Psoas muscle (tissue), 8 donors: ENCODE measurements around the gene CRIP1. TPM values are rescaled to one million over a fixed set of nuclear protein-coding genes. Genes with fewer than 3 reads are reported as not detected.

Experiments used
- ATAC-seq, 4 donors: fragments of 200-7000 bp; cut with Tn5 transposase; one replicate each; pipeline ENCODE4 v1.9.1; 2020; ENCODE audit warnings: moderate library complexity in 3 of 4, mild to moderate bottlenecking in 2 of 4
- DNase-seq, 2 donors: peaks; one replicate each; pipeline ENCODE4 v3.0.0-alpha.2; 2020
- H3K27ac ChIP-seq: fragments of 200-600 bp; one replicate; pipeline ENCODE4 v1.8.0; 2022
- H3K27me3 ChIP-seq, 3 donors: fragments of 200-600 bp in 1 of 3; one replicate each; pipeline versions ENCODE4 v1.6.1 to v1.8.0; 2013 to 2022; ENCODE audit warnings: low read length in 2 of 3, mild to moderate bottlenecking in 2 of 3, moderate library complexity in 1 of 3; ENCODE audit not compliant: insufficient read depth in 3 of 3
- H3K36me3 ChIP-seq, 2 donors: fragments of 200-600 bp in 1 of 2; one replicate each; pipeline versions ENCODE4 v1.6.1 to v1.8.0; 2013 to 2022; ENCODE audit warnings: low read depth in 1 of 2, mild to moderate bottlenecking in 1 of 2, moderate library complexity in 1 of 2; ENCODE audit not compliant: insufficient read depth in 1 of 2
- H3K4me1 ChIP-seq: fragments of 200-600 bp; one replicate; pipeline ENCODE4 v1.8.0; 2022
- H3K4me3 ChIP-seq: fragments of 200-600 bp; one replicate; pipeline ENCODE4 v1.8.0; 2022; ENCODE audit warnings: mild to moderate bottlenecking
- H3K9me3 ChIP-seq: fragments of 200-600 bp; one replicate; pipeline ENCODE4 v1.8.0; 2022
- WGBS, 3 donors: extraction: QIAGEN DNeasy Blood & Tissue Kit; methylation state at CpG; one replicate each; pipeline versions ENCODE4 v1.1.6 to v1.1.7; 2013; 5-methylcytosine and 5-hydroxymethylcytosine counted together
- intact Hi-C, 2 donors: fragments of 100-400 bp; cut with DNase I; formaldehyde crosslinking; loops; one replicate each; pipeline versions ENCODE4 v1.11.0 to v1.14.2; 2022
- polyA plus RNA-seq, 3 donors: library from polyadenylated mRNA; stranded (reverse); fragments of 200-250 nt; gene quantifications; one replicate each; pipeline ENCODE4 v1.2.3, GENCODE V29; 2013
- total RNA-seq, 4 donors: library from RNA; stranded (reverse); fragmentation: NEBNext Ultra II Directional in 2 of 4; extraction: Animal tissue kit (Norgen Biotek cat#: 25700) in 2 of 4; gene quantifications; one replicate each; pipeline versions ENCODE4 v1.2.1 to v1.2.4, GENCODE V29; 2021 to 2023
- TF ChIP-seq, protein P1 (sequence below): fragments of 200-600 bp; IDR thresholded peaks from one replicate; pipeline ENCODE4 v1.8.0; 2022; ENCODE audit warnings: antibody characterized with exemption
- donor health status: healthy with polysubstance abuse.
- donor health status: DM: no; HTN: no; CAD: no; lungs with moderate emphysema.
- donor health status: Bipolar disorder and iron deficiency.
- donor health status: healthy.
- donor health status: DM: yes; HTN: yes; CAD: no.
- donor health status: DM: no; HTN: no; CAD: no.
- donor health status: DM: no; HTN: no; CAD: no.
- donor health status: DM: yes; HTN: yes; CAD: no.

Gene CRIP1
- total and polyA plus RNA-seq, 7 donors, result 11.5 to 27.2 (median 17.5) TPM

DNA sequence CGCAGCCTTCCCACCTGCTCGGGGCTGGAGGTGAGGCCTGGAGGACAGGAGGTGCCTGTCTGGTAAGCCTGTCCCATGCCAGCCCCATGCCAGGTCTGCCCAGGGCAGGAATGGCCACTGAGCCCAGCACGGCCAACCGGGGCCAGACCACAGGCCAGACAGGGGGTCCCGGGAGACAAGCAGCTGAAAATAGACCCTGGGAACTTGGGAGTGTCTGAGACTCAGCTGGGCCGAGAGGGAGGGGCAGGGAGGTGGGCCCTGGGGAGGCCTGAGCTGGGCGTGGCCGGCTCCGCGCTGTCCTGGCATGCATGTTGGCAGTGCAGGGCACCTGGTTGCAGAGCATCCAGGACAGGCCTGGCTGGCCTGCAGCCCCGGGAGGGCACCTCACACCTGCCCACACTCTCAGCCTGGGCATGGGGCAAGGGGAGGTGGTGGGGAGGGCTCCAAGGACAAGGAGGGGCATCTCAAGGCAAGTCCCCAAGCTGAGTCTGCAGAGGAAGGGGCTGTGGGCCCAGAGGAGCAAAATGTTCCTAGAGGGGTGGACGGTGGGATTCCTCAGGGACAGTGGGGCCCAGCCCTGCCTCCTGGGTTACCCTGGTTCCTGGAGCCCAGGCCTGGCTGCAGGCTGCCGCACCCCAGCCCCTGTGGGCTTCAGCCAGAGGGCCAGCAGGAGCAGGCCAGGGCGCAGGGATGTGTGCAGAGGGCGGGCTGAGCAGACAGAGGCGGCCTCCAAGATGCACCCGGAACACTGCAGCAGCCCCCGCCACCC is 3.2 kb upstream of the CRIP1 start:
- no peak for DNase-seq
- H3K36me3 ChIP-seq, result no peaks in the 10 kb centered on the region
- peak overlapping the region; percentile 83 for H3K27ac ChIP-seq
- H3K4me3 ChIP-seq, result no peak overlapping the region
- H3K9me3 ChIP-seq, result no peaks in the 10 kb centered on the region
- peaks cover 0 to 22% (median 0%) of the 10 kb centered on the region in 3 donors for H3K27me3 ChIP-seq
- ATAC-seq, result no peak
- intact Hi-C loops, result no loop called here
- TF ChIP-seq, protein P1, sequence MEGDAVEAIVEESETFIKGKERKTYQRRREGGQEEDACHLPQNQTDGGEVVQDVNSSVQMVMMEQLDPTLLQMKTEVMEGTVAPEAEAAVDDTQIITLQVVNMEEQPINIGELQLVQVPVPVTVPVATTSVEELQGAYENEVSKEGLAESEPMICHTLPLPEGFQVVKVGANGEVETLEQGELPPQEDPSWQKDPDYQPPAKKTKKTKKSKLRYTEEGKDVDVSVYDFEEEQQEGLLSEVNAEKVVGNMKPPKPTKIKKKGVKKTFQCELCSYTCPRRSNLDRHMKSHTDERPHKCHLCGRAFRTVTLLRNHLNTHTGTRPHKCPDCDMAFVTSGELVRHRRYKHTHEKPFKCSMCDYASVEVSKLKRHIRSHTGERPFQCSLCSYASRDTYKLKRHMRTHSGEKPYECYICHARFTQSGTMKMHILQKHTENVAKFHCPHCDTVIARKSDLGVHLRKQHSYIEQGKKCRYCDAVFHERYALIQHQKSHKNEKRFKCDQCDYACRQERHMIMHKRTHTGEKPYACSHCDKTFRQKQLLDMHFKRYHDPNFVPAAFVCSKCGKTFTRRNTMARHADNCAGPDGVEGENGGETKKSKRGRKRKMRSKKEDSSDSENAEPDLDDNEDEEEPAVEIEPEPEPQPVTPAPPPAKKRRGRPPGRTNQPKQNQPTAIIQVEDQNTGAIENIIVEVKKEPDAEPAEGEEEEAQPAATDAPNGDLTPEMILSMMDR, result no peak
- 52 to 75% (median 56%) methylated on average over 17 to 18 of the region's 18 CpGs for WGBS, 3 donors
- H3K4me1 ChIP-seq, result peaks cover 26% of the 10 kb centered on the region

DNA sequence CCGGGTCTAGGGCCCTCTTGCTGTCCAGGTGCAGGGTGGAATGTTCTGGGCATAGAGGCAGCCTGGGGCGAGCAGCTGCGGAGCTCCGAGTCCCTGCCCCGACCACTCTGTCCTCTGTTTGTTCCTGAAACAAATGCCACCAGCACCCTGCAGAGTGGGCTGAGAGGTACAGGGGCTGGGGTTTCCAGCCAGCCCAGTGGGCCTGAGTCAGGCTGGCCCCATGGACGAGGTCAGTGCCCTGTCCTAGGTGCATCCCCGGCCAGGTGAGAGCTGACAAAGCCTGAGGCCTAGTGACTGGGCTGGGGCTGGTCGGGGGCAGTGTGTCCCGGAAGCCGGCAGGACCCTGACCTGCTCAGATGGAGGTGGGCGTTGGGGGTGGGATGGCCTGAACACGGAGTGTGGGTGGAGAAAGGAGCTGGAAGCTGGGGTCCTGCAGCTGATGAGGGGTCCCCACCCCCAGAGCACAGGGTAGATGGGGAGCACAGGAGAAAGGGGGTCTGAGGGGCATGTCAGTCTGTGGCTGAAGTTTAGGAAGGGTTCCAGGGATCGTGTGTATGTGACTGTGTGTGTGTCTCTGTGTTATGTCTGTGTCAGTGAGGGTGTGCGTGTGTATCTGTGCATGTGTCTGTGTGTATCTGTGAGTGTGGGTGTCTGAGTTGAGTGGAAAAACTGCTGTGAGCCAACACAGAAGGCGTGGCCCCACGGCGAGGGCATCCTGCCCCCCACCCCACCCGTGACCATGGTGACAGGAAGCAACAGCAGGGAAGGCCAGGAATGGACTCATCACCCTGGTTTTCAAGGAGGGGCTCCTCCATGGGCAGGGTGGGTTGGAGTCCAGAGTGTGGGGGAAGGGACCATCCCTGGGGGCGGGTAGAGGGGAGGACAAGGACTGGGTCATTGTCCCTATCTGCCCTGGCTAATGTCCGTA is 2.4 kb upstream of the CRIP1 start:
- Histone ChIP-seq H3K36me3 (no peaks in the 10 kb centered on the region), H3K4me1 (peaks cover 28% of the 10 kb centered on the region), H3K9me3 (no peaks in the 10 kb centered on the region), H3K4me3 (no peak overlapping the region), H3K27me3 (peaks cover 0 to 22% (median 0%) of the 10 kb centered on the region in 3 donors), H3K27ac (no peak overlapping the region)
- intact Hi-C loops, result no loop called here
- TF ChIP-seq, protein P1, result no peak
- no peak for ATAC-seq
- peak in 1 of 2 donors; percentile 64 for DNase-seq
- WGBS, 3 donors, result 50 to 60% (median 58%) methylated on average over 20 of the region's 20 CpGs

DNA sequence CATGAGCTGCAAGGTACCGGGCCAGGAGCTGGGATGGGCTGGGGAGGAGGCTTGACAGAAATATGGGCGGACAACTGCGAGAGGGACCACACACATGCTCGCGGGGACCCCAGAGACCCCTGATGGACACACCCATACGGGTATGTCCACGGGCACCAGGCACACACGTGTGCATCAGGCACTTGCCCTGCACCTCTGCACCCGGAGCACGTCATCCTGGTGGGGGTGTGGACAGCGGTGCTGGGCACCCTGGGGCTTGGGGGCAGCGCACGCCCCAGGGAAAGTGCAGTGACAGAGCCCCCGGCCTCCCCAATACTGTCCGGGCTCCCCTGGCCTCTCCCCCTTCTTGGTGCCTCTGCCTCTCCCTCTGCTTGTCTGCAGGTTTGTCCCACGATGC is 1.7 kb upstream of the CRIP1 start:
- ATAC-seq (no peak), DNase-seq (no peak)
- peaks cover 29% of the 10 kb centered on the region for H3K4me1 ChIP-seq
- H3K27ac ChIP-seq, result no peak overlapping the region
- intact Hi-C loops, result loop anchor here in 1 of 2 donors (5.0 kb wide), 1 partner anchor 38 kb away; no protein-coding TSS in a partner anchor
- H3K27me3 ChIP-seq, result peaks cover 0 to 22% (median 0%) of the 10 kb centered on the region in 3 donors
- TF ChIP-seq, protein P1, result no peak
- no peaks in the 10 kb centered on the region for H3K9me3 ChIP-seq
- 67 to 73% (median 67%) methylated on average over 16 of the region's 16 CpGs for WGBS, 3 donors
- H3K4me3 ChIP-seq, result no peak overlapping the region
- no peaks in the 10 kb centered on the region for H3K36me3 ChIP-seq

DNA sequence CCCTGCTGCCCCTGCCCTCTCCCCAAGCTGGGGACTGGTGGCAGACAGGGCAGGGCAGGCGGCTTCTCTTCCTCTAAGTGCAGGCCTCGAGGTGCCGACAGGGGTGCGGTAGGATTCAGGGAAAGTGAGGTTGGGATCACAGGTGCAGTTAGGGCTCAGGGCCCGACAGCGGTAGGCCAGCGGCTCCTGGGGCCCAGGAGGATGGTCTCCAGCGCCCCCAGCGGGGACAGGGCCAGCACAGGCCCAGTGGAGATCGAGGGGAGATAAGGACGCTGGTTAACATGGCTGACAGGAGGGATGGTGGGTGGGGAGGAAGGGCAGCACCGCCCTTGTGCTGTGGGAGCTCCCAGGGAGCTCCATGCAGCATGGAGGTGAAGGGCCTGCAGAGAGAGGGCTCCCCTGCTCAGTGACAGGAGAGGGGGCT is 935 bp upstream of the CRIP1 start:
- DNase-seq (no peak), ATAC-seq (no peak)
- TF ChIP-seq, protein P1, result peak; percentile 11
- 36 to 56% (median 46%) methylated on average over 11 to 12 of the region's 12 CpGs for WGBS, 3 donors
- Histone ChIP-seq H3K4me1 (peaks cover 26% of the 10 kb centered on the region), H3K4me3 (no peak overlapping the region), H3K36me3 (no peaks in the 10 kb centered on the region), H3K27ac (peak overlapping the region; percentile 60), H3K9me3 (no peaks in the 10 kb centered on the region), H3K27me3 (peaks cover 0 to 22% (median 0%) of the 10 kb centered on the region in 3 donors)
- intact Hi-C loops, result loop anchor here in 1 of 2 donors (5.0 kb wide), 1 partner anchor 38 kb away; no protein-coding TSS in a partner anchor
